22Rv1 (cell line): ENCODE results near the gene PXDN.

Experiments used
- H3K27ac ChIP-seq: fragments of 450-650 bp; 2 replicates; pipeline ENCODE4 v1.5.1; 2017
- CTCF ChIP-seq: fragments of 450-650 bp; IDR thresholded peaks from 2 replicates; pipeline ENCODE4 v1.5.1; 2017; ENCODE audit warnings: mild to moderate bottlenecking
- ZFX ChIP-seq: fragments of 450-650 bp; IDR thresholded peaks from 2 replicates; pipeline ENCODE4 v1.6.1; 2017; ENCODE audit warnings: antibody characterized with exemption, borderline replicate concordance

PXDN gene

GRCh38 chr2:1603521-1603920 is 140.8 kb downstream of the PXDN start:
- no peak overlapping the region for H3K27ac ChIP-seq
- TF ChIP-seq ZFX, result no peak
- TF ChIP-seq CTCF, result no peak

- H3K27ac ChIP-seq, result no peak overlapping the region
- no peak for TF ChIP-seq ZFX
- no peak for TF ChIP-seq CTCF
Observed at GRCh38 chr2:1603059-1603458, 141.3 kb downstream of the PXDN start.

DNA sequence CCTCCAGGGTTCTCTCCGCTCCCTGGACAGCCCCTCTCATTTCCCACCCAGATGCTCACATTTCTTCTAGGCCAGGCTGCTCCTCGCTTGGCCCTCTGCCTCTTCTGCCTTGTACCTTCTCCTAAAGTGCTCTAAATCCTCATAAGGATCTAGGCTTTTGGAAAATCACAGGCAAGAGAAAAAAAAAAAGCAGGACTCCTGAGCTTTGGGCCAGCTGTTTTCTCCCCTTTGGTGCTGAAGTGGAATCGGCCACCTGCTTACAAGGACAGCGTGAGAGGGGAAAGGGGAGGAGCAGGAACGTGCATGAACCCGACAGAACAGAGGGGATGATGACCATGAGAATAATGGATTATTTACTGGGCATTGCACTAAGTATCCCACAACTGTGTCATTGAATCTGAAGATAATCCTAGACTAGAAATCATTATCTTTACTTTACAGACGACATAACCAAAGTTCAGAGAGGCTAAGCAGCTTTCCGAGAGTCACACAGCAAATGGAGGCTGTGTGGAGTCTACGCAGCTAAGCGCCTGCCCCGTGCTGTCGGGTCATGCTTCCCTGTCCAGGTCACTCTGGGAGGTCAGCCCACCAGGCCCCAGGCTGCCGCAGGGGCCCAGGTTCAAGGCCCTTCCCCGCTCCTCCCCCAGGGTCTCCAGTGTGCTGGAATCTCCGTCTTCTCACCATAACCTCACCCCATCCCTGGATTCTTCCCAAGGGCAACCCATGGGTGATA is 141.9 kb downstream of the PXDN start:
- TF ChIP-seq CTCF (no peak), ZFX (no peak)
- H3K27ac ChIP-seq, result no peak overlapping the region

DNA sequence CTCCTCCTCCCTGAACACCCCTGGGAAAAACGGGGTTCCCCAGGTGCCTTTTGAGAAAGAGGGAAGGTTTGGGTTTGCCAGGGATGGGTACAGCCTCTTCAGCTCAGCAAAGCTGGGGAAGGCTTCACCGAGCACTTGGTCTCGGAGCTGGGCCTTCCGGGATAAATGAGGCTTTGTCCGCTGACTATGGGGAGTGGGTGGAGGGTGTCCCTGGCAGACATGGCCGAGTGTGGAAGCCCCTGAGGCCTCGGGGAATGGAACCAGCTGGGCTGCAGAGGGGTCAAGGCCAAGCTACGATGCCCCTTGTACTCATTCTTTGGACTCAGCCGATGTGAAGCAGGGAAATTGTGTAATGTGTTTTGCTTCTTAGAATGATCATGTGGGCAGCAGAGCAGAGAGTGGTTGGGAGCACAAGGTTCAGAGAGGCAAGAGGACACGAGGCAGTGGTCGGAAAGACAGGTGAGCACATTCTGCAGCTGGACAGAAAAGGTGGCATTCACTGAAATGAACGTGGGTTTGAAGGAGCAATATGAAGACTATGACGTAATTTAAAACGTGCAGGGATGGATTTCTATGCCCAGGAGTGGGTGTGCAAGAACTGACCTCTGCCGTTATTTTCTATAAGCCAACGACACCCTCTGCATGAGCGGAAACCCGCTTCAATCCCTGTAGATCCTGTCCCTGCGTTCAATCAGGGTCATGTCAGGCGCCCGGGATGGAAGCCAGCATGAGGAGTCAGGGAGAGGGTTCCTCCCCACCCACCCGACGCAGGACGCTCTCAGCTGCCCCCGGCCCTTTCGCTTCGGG is 142.6 kb downstream of the PXDN start:
- H3K27ac ChIP-seq, result no peak overlapping the region
- TF ChIP-seq ZFX, result no peak

DNA sequence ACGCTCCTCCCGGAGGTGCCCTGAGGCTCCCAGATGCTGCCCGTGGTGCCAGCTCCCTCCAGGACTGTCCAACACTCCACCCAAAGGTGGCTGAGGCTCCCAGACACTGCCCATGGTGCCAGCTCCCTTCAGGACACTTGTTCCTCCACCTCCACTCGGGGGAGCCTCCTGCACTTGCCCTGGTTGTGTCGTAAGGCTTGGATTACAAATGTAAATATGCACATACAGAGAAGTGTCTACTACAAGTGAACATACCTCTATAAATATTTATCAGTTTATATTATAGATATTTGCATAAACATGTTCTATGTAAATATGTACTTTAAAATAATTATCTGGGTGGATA is 143.3 kb downstream of the PXDN start:
- no peak overlapping the region for H3K27ac ChIP-seq
- no peak for TF ChIP-seq ZFX
- TF ChIP-seq CTCF, result no peak

- no peak overlapping the region for H3K27ac ChIP-seq
- no peak for TF ChIP-seq CTCF
- TF ChIP-seq ZFX, result no peak
Observed at GRCh38 chr2:1600191-1601066, 143.9 kb downstream of the PXDN start.

DNA sequence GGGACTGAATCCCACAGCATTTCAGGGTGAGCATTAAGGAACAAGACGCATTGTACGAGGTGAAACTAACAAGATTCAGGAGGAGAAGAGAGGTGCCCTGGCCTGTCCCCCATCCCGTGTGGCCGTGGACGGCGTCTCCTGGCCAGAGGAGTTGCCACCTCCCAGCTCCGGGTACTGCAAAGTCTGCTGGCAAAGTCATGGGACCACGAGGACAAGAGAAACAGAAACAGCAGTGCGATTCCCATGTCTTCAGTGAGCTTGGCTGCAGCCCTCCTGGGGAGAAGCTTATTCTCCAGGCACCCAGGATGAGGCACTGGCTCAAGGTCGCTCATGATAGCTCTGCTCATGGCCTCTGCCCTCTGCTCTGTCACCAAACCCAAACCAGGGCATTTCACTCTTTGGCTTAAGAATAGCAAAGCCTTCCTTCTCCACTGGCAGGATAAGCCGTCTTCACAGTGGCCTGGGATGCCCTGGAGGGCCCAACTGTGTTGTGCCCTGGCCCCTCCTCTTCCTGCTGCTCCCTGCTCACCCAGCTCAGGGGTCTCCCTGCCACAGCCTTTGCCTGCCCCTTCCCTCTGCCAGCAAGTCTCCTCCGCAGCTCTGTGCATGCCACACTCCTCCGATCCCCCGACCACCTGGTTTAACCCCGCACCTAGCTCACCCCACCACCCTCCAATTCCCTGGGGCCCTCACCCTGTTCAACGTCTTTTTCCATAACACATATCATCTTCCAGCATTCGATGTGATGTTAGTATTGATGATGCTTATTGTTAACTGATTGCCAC is 144.8 kb downstream of the PXDN start:
- TF ChIP-seq CTCF (no peak), ZFX (no peak)
- H3K27ac ChIP-seq, result no peak overlapping the region
